Erythroblast (primary cell): ENCODE data around the gene KIF4A.

Source experiments
- GATA1 ChIP-seq: IDR thresholded peaks from 2 replicates; pipeline ENCODE4 v1.6.1; 2011; ENCODE audit warnings: low read depth, mild to moderate bottlenecking, control low read depth, low read length, moderate library complexity
- POLR2A ChIP-seq: IDR thresholded peaks from 2 replicates; pipeline ENCODE4 v1.6.1; 2011; ENCODE audit warnings: mild to moderate bottlenecking, low read length

GRCh38 chrX:70331161-70331560 lies 41.3 kb downstream of the KIF4A start:
- no peak for TF ChIP-seq POLR2A
- TF ChIP-seq GATA1 = no peak
